ENCODE results near the gene TNFRSF14.

DNA sequence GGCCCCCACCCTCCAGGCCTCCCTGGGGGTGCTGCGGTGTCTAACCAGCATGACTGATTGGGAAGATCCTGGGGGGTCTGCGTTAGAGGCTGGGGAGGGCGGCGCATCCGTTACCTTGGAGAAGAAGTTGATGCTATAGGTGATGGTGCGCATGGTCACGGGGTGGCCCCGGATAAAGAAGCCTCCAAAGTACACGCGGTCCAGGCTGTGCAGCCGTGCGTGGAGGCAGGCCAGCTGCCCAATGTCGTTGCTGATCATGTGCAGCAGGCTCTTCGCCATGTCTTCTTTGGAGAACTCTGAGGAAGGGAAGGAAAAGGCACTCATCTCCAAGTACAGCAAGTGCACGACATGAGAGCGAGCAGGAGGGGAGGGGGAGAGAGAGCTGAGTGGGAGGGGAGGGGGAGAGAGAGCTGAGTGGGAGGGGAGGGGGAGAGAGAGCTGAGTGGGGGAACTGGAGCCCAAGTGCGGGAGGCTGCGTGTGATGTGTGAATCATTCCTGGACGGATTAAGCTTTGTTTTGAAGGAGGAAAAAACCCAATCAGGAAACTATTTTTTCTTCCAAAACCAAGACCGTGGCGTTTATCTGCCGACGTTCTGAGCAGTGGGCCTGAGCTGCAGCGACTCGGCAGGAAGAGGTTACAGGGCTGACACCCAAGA, 37.0 kb upstream of the TNFRSF14 start:
- TF ChIP-seq, protein P1, sequence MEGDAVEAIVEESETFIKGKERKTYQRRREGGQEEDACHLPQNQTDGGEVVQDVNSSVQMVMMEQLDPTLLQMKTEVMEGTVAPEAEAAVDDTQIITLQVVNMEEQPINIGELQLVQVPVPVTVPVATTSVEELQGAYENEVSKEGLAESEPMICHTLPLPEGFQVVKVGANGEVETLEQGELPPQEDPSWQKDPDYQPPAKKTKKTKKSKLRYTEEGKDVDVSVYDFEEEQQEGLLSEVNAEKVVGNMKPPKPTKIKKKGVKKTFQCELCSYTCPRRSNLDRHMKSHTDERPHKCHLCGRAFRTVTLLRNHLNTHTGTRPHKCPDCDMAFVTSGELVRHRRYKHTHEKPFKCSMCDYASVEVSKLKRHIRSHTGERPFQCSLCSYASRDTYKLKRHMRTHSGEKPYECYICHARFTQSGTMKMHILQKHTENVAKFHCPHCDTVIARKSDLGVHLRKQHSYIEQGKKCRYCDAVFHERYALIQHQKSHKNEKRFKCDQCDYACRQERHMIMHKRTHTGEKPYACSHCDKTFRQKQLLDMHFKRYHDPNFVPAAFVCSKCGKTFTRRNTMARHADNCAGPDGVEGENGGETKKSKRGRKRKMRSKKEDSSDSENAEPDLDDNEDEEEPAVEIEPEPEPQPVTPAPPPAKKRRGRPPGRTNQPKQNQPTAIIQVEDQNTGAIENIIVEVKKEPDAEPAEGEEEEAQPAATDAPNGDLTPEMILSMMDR (IDR thresholded peaks at IDR 0.05), result no peak
- no peak for TF ChIP-seq ZFX (IDR thresholded peaks at IDR 0.05; ENCODE audit: borderline replicate concordance)

All from 22Rv1 (cell line).